ENCODE measurements around the gene TMPRSS5.
"Not testable (repeated sequence)": the region's sequence is repeated elsewhere in the genome, so short reads cannot be mapped to it uniquely, and the experiment has no call there.

The TMPRSS5 gene

DNA sequence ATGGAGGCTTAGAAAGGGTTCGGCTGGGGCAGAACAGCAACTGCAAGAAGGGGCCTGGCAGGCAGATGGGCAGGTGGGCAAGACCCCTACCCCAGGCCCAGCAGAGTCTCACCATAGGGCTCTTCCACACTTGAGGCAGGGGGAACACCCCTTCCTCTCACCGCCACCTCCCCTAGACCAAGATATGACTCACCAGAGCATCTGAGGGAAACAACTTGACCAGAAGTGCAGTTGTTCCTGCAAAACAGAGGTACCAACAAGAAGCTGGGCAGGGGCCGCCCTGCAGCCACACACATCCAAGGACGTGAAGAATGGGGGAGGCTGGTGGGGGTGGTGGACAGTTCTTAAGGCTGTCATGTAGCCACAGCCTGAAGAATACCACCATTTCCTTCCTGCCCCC is 10.9 kb downstream of the TMPRSS5 start:
- no peak for DNase-seq

DNA sequence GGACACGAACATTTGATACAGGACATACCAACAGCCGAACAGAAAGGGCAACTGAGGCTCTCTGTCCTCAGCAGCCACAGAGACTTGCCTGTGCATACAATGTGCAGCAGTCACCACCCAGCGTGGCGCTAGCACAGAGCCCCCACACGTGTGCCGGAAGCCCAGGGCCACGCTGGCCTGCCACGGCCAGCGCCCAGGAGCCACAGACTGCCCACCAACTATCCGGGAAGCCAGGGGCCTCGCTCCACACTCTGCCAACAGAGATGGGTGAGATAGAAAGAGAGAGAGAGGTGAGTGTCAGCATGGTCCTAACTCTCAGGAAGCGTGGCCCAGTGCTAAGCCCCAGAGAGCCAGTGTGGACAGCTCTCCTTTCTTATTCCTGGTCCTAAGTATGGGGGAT is 11.7 kb downstream of the TMPRSS5 start:
- no peak for DNase-seq

DNA sequence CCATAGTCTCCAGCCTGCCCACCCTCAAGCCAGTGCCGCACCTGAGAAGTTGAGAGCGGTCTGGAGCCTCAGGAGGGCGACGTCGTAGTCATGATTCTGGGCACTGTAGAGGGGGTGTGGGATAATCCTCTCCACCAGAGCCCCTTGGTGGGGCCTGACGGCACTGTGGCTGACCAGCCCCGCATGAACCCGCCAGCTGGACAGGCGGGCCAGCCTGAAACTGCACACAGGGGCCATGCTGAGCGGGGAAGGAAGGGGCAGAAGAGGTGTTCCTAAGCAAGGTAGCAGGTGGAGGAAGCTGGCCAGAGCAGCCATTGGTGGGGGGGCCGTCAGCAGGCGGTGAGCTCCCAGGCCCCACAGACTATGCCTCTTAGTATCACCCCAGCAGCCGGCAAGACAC is 13.1 kb downstream of the TMPRSS5 start:
- no peak for DNase-seq

- no peak for DNase-seq
These were observed 15.2 kb downstream of the TMPRSS5 start for GRCh38 chr11:113690619-113691569.

DNA sequence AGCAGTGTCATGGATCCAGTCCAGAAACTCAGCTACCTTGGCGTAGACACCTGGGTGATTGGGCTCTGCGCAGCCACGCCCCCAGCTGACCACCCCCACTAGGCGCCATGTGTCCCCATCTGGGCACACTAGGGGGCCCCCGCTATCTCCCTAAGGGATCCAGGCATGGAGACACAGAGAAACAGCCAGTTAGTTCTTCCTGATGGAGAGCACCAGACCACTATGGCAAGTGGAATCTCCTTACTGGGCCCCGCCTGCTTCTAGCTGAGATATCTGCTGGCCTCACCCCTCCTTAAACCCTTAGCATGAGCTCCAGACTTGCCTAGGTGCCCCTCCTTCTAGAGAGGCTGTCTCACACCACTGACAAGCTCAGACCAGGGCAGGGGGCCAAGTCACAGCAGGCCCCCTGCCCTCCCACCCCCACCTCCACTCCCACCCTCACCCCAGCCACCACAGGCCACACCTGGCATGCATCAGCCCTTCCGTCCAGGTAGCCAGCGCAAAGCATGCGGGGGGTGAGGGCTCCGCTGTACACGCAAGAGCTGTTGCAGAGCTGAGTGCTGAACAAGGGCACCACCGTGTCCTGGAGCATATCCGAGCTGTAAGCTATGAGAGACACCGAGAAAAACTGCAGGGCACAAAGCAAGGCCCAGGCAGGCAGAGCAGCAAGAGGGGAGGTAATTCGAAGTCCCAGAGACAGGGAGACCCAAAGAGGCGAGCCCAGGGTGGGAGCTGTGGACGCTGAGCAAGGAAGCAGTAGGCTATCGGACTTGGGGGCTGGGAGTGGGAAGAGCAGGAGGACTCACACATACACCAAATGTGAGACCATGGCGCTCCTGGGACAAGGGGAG is 16.1 kb downstream of the TMPRSS5 start:
- no peak for DNase-seq

DNA sequence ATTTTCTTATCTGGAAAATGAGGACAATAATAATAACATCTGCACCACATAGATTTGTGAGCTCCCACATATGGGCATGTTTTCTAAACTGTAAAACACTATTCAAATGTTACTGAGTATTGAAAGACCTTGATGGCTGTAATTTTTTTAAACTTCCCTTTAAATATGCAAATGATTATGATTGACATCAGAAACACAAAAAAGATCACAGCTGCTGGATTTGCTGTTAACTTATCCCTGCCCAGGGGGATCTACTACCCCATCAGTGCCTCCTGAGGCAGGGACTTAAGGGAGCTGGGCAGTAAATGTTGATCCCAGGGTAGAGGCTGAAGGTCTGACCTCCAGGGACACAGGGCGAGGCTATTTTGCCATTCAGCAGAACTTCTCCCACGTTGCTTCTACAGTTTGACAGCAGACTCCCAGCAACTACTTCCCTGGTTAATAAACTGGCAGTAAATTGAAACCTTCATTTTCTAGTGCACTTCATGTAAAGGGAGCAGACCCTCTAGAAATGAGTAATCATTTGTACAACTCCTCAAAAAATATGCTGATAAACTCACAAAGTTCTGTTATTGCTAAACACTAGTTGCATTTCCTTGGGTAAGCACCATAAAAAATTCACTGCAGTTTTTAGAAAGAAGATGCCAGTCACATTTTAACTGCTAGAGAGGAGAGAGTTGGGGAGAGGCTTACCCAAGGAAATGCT is 20.3 kb downstream of the TMPRSS5 start:
- no peak for DNase-seq

GRCh38 chr11:113684496-113684895 is 21.6 kb downstream of the TMPRSS5 start:
- DNase-seq, result no peak

DNA sequence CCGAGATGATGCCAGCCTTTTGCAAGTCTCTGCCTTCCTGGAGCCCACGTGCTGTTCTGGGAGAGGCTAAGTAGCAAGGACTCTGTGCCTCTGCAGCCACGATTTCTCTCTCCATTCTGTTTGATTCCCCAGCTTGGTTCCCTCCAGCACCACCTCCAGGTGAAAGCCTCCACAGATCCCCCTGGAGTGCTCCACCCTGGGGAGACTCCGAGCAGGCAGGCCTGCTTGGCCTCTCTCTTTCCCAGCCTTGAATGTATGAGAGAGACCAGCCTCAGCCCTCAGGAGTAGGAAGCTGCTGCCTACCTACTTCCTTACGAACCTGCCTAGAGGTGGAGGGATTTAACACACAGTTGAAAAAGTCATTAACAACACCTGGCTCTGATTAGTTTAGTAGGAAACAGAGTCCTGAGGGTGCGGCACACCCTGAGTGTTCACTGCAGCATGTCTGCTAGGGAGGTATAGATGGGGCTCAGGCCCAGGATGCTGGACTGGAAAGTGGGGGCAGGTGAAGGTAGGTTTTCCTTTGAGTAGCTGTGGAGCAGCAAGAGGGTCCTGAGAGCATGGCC is 22.5 kb downstream of the TMPRSS5 start:
- no peak for DNase-seq

- DNase-seq, result no peak
These were observed 24.2 kb downstream of the TMPRSS5 start for GRCh38 chr11:113681711-113682413.

- DNase-seq, result no peak
These were observed 24.8 kb downstream of the TMPRSS5 start for GRCh38 chr11:113681282-113681681.

DNA sequence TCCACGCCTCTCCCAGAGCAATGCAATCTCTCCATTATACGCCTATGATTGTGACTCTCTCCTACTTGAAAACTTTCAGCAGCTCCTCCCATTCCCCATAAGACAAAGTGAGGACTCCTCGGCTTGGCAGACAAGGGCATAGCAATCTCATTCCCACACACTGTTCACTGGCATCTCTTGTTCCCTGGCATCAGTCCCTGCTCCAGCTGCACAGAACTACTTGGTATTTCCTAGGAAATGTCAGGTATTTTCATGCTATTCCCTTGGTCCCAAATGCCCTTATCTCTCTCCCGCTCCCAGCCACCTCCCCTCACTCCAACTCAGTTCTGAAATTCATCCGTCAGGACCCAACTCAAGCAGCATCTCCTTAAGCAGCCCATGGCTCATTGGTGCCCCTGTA is 28.4 kb downstream of the TMPRSS5 start:
- DNase-seq, result no peak

DNA sequence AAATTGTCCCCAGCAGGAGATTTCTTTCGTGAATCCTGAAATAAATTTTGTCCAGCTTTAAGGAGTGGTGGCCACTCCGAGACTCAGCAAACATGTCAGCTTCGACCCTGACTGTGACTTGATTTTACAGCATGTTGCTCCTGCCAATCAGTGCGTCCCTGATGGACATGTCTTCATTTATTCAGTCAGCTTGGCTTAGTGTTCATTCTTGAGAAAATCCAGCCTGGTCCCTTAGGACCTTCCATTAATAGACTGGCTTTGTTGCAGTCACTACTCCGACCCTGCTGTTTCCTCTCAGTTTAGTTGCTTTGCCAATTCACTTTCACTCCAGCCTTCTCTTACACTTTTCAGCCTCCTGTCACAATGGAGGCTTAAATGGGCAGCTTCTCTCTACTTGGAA is 30.5 kb downstream of the TMPRSS5 start:
- DNase-seq, result no peak

GRCh38 chr11:113675003-113675561 is 31.0 kb downstream of the TMPRSS5 start:
- no peak for DNase-seq

DNA sequence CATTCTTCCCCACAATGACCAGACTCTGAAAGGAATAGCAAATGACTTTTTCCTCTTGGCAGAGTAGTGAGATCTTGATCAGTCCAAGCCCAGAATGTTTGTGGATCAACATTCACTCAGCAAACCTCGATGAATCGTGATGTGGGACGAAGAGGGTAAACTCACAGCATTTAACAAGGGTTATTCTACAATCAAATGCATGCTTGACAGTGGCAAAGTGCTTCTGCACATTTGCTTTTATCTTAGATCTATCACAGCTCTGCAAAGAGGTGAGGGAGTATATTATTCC is 31.8 kb downstream of the TMPRSS5 start:
- DNase-seq, result no peak

DNA sequence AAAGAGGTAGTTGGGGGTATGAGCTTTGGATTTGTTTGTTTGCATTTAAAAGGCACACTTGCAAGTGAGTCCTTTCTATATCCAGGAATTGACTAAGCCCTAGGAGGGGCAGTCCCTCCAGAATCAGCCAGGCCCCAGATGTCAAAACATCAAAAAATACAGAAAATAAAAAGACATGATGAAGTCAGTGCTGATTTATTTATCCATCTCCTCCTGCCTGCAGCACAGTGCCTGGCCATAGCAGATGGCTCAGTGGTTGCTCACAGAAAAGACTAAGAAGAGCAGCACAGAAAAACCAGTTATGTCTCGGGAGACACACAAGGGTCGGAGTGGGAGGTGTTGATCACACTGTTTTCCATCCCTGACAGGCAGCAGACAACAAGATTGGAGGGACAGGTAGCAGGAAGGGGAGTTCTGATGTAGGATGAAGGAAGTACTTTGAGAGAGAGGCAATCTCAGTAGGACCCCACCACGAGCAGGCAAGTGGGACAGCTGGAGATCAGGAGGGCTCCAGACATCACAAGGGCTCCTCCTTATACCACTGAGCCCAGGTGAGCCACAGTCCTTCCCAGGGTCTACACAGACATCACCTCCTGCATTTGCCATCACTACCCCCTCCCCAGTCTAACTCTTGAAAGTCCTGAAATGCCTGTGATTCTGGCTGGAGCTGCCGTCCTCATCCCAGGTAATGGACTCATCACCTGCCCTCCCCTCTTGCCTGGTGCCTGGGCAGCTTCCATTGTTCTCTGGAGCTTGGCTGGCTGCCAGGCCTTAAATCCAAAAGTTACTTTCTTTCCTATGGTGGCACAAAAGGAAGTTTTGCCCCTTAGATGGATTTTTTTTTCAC is 32.3 kb downstream of the TMPRSS5 start:
- DNase-seq, result no peak

DNA sequence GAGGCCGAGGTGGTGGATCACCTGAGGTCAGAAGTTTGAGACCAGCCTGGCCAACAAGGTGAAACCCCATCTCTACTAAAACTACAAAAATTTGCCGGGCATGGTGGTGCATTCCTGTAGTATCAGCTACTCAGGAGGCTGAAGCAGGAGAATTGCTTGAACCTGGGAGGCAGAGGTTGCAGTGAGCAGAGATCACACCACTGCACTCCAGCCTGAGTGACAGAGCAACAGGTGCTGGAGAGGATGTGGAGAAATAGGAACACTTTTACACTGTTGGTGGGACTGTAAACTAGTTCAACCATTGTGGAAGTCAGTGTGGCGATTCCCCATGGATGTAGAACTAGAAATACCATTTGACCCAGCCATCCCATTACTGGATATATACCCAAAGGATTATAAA is 34.2 kb downstream of the TMPRSS5 start:
- not testable (repeated sequence) for DNase-seq

- no peak for DNase-seq
These were observed 35.3 kb downstream of the TMPRSS5 start for GRCh38 chr11:113670831-113671215.

- no peak for DNase-seq
These were observed 35.8 kb downstream of the TMPRSS5 start for GRCh38 chr11:113670149-113670830.

DNA sequence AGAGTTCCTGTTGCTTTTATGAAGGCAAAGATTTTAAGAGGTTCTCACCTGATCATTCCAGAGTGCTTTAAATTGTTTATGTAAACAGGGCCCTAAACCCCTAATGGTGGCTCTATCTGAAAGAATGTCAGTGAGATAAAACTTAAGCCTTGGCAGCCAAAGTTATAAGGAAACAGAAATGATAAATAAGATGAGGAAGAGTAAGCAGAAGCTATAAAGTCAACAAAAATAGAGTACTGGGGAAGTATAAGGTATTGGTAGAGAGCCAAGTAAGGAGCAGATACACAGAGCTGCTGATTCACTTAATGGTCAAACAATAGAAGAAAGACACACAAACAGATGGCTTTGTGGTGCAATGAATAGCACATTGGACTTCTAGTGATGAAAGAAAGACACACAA is 37.9 kb downstream of the TMPRSS5 start:
- DNase-seq, result no peak

DNA sequence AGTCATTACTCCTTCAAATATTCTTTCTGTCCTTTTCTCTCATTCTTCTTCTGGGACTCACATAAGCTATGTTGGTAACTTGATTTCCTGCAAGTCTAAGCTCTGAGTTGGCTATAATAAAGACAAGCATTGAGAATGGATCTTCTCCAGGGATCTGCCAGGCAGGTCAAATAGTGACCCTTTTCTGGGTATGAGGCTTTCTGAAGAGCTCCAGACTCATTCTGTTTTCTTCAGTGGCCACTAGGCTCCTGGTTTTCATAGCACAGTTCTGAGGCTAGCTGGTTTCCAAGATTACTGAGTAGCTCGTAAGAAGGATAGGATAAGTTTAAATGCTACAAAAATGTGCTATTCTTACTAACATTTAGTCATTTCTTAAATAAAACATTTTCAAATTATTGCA is 38.3 kb downstream of the TMPRSS5 start:
- no peak for DNase-seq

- no peak for DNase-seq
These were observed 39.5 kb downstream of the TMPRSS5 start for GRCh38 chr11:113666584-113666983.
